GM18499 (cell line): Measurements from ENCODE around the gene FMN1.
"Not testable (repeated sequence)": the region's sequence is repeated elsewhere in the genome, so short reads cannot be mapped to it uniquely, and the experiment has no call there.

ENCODE experiments used
- ATAC-seq: cut with Tn5 transposase; IDR thresholded peaks from one replicate; pipeline ENCODE4 v1.9.1; 2021; ENCODE audit warnings: moderate number of reproducible peaks; ENCODE audit not compliant: insufficient read depth, unreplicated experiment

FMN1 gene

DNA sequence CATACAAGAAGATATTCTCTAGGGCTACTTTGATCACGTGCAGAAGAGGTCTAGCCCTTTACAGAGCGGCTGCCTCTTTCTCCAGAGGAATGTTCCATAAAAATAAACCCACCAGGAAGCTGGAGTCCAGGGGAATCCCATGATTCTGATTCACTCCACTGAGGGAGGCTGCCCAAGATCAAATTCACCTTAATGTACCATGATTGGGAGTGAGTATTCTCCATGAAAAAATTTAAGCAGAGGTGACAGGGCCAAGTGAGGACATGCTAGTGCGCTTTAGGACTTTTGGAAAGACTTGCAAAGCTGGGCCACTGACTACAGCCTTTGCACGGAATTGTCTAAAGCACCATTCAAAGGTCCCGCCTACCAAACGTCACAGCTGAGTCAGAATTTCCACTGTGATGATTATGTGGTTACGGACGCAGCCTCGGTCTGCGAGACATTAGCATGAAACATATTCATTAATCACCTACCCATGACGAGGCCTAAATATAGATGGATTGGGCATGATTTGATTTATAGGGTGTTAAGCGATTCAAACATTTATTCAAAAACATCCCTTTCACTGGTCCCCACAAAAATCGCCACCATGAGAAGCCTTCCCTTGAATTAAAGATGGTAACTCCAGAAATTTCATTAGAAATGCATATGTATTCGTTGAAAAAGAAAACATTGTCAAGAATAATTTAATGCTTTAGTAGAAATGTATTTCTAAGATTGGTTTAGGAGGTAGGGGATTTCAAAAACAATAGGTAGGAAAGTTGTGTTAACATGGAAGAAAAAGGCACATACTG, 324.1 kb downstream of the FMN1 start:
- ATAC-seq = peak; percentile 56

DNA sequence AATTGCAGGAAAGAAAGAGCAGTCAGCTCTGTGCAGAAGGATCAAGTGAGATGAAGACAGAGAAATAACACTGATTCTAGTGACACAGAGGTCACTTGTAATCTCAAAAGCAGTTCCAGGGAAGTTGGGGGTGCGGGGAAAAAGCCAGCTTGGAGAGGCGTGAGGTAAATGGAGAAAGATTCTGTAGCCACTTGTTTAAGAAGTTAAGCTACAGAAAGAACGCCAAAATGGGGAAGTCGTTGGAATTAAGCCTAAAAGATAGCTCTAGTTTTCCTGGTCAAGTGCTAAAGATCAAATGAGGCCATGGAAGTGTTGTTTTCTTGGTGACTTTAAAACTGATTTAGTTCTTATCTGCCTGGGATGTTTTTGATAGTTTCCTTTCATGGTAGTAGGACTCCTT, 324.7 kb downstream of the FMN1 start:
- no peak for ATAC-seq

DNA sequence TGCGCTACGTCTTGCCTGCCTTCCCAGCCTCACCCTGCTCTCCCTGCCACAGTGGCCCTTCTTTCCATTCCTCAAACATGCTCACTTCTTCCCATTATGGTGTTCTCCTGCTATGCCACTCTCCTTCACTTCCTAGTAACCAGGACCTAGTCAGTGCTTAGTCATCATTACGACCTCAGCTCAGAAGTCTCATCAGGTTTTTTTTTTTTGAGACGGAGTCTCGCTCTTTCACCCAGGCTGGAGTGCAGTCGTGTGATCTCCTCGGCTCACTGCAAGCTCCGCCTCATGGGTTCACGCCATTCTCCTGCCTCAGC, 327.2 kb downstream of the FMN1 start:
- no peak for ATAC-seq

DNA sequence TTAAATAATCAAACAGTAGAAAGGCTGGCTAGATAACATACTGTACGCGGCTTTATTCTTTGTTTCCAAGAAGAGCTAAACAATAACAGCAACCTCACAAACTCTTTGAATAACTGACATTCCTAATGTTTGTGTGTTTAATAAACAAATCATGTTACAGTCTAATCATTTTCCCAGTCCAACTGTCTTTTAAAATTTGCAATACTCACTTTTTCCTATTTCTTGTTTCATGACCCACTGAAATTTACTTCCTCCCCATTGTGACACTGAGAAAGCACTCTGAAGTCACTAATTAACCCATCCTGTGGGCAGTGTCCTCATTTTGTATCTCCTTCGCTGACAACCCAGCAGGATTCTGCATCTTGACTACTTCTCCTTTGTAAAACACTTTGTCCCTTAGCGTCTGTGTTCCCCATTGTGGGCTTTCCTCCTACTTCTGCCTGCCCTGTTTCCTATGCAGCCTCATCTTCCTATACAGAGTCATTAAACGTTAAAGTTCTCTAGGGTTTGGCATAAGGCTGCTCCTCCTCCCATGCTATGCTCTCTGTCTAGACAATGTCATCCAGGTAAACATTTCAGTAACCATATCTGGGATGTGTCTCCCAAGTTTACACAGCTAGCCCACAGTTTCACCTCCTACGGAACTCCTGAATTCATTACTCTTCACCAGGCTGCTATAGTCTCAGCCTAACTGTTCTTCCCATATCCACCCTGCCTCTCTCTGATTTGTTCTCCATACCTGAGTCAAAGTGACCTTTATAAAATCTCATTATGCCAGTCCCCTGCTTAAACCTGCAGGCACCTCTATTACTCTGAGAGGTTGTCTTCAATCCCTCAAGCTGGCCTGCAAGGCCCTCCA, 327.8 kb downstream of the FMN1 start:
- no peak for ATAC-seq

DNA sequence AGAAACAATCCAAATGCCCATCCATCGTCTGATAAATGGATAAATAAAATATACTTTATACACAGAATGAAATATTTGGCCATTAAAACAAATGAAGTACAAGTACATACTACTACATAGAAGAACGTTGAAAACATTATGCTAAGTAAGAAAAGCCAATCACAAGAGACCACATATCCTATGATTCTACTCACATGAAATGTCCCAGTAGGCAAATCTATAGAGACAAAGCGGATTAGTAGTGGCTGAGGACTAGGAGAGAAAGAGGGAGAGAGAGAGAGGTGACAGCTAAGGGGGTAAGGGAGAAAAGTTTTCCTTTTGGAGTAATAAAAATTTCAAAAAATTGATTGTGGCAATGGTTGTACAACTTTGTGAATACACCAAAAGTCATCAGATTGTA, 329.7 kb downstream of the FMN1 start:
- ATAC-seq = no peak

DNA sequence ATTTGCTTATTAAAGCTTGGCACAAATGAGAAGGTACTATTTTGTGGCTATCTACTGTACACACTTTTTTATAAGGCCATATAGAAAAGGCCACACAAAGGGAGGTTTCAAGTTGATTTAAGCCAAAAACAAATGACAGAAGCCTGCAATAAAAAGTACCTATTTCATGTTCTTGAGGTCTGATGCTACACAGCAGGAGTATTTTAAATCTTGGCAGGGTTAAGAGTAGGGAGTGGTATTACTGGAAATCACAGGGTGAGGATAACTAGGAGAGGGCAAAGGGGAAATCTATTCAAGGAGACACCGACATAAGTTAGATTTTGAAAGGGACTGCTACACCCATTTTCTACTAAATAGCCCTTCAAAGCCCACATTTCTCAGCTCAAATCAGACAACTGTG, 330.5 kb downstream of the FMN1 start:
- no peak for ATAC-seq

DNA sequence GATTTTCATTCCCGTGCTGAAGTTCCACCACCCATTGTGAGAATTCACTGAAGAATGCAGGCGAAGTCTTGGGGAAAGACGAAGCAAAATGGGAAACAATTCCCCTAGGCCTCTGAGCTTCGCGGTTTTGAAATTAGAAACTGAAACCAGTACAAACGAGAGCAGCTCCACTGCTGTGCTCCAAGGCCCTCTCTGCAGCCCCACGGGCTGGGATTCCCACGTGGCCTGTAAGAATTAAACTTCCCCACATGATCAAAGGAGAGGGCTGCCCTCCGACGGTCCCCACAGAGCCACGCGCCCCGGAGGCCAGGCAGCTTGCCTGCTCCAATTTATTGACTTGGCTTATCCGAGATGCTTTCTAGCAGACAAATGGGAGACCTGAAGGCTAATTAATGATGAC, 332.8 kb downstream of the FMN1 start:
- no peak for ATAC-seq

DNA sequence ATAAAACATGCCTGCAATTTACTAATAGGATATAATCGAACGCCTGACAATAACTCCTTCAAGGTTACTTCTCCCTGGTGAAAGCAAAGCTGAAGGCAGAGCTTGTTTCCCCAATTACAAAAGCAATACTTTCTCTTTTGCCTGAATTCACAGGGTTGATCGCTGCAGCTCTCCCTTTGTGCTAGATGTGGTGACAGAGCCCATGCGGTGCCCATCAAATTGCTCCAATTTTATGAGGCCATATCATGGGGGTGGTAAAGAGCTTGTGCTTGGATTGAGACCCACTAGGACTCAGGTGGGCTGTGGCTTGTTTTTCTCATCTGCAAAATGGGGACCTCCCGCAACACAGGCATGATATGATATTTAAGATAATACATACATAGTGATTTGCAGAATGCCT, 333.3 kb downstream of the FMN1 start:
- ATAC-seq = no peak

DNA sequence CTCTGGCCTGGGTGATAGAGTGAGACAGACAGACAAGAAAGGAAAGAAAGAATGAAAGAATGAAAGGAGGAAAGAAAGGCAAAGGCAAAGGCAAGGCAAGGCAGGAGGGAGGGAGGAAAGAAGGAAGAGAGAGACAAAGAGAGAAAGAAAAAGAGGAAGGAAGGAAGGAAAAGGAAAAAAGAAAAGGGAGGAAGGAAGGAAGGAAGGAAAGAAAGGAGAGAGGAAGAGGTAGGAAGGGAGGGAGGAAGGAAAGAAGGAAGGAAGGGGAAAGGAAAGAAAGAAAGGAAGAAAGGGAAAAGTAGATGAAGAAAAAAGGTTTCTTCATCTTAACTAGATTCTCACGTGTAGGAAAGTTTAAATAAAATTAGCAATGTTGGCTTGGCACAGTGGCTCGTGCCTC, 334.5 kb downstream of the FMN1 start:
- no peak for ATAC-seq

DNA sequence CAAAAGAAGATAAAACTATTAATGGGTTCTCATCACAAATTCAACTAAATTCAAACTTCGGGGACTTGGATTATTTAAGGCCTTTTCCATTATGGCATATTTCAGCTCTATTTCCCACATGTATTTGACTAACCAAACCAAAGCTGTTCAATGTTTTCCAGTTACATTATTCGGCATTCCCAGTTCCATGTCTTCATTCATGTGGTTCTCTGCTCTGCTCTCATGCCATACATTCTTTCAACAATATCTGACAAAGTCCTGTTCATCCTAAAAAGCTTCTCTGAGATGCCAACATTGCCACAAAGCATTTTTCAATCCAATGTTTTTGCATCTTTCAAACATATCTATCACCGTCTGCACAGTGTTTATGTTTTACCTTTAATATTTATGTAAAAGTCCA, 335.3 kb downstream of the FMN1 start:
- ATAC-seq = no peak

DNA sequence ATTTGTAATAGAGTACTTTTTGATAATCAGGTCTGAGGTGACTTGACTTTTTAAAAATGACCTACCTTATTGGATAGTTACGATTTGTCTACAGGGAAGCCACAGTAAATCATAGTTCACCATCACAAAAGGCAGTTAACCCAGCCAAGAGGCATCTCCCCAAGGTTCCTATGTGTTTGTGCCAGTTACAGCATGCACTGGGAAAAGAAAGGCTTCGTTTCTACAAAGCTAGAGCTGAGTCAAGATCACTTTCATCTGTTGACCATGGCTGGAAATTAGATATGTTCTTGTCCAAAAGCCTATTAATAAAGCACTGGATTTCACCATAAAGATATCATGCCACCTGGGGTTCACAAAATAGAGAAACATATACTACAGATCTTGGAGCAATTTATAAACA, 336.8 kb downstream of the FMN1 start:
- ATAC-seq = no peak

DNA sequence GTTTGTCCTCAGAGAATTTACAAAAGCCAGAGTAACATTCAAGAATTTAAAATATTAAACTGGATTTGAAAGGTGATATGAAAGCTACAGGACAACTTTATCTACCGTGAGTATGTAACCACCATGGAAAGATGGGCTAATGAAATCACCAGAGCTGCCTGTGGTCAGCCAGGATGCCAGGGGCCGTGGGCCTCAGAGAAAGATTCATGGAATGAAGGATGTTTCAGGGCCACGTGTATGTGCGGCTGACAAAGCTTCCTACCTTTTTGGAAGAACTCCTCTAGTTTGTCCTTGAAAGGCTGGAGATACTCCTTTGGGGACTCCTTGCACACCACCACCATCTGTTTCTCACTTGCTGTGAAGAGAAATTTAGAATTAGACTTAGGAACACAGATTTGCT, 337.8 kb downstream of the FMN1 start:
- no peak for ATAC-seq

DNA sequence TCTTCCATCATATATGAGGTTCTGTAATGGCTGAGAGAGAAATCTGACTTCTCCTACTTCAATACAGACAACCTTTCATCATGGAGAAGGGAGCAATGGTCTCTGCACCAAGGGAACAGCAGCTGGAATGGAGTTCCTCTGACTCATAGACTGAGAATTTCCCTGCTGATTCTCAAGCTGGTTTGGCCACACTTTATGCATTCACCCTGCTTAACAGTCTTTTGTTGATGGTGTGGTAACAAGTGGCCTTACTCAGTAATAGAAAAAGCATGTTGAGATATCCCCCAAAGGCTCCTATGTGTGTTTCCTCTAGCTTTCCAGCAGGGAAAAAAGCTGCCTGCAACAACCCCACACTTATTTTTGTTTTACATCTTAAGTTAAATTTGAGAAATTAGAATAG, 338.6 kb downstream of the FMN1 start:
- no peak for ATAC-seq

DNA sequence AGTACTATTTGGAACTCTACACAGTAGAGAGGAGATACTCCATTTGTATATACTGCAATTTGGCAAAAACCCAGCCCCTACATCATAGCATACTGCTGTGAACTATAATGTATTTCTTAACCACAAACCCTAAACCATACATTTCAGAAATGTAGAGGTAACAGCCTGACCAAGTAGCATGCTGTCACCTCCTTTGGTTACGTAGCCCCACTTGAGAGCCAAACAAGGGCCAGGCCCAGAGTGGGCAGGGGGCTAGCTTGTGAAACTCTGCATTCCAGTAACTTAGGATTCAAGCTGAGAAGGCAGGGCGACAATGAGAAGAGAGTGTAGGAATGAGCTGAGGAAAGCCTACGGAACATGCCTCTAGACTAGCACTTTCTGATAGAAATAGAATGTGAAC, 340.9 kb downstream of the FMN1 start:
- ATAC-seq = no peak

DNA sequence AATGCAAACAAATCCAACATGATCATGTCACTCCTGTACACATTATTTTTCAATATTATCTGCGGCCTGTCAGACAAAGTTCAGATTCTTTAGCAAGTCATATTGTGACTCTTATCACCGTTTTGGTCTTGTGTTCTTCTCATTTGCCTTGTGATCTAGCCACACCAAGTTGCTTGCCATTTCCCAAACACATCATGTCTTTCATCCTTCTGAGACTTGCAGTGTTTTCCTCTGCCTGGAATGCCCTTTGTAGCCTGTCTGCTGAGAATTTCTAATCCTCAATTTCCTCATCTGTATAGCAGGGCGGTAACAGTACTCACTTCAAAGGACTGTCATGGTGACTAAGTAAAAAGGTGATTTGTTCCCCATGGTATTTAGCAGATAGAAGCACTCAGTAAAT, 341.7 kb downstream of the FMN1 start:
- no peak for ATAC-seq

DNA sequence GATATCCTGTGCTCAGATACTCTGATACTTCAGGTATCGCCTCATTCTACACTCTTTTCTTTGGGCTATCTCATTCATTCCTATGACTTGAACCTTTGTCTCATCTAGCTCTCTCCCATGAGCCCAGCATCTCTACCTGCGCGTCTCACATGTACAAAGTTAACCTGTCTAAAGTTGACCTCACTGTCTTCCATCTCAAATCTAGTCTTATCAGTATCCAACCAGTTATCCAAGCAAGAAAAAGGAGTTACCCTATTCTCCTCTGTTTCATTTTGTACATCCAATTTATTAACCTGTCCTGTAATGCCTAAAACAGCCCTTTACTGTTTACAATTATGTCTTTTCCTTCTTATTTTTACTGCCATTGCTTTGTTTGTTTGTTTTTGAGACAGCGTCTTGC, 342.5 kb downstream of the FMN1 start:
- ATAC-seq = no peak

DNA sequence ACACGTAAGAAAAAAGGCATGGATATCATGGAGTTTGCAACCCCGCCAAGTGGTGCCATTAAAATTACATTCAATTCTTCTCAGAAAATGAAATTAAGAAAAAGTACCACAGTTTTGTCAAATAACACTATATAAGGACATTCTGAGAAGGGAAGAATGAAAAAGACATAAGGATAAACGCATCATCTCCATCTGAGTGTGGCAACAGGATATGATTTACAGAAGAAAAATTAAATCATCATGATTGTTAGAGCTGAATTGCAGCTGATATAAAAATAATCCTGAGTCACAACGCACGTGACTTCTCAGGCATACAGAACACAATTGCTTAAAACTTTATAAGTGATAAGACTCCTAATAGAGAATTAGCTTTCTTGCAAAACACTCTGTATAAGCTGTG, 342.9 kb downstream of the FMN1 start:
- ATAC-seq = no peak

DNA sequence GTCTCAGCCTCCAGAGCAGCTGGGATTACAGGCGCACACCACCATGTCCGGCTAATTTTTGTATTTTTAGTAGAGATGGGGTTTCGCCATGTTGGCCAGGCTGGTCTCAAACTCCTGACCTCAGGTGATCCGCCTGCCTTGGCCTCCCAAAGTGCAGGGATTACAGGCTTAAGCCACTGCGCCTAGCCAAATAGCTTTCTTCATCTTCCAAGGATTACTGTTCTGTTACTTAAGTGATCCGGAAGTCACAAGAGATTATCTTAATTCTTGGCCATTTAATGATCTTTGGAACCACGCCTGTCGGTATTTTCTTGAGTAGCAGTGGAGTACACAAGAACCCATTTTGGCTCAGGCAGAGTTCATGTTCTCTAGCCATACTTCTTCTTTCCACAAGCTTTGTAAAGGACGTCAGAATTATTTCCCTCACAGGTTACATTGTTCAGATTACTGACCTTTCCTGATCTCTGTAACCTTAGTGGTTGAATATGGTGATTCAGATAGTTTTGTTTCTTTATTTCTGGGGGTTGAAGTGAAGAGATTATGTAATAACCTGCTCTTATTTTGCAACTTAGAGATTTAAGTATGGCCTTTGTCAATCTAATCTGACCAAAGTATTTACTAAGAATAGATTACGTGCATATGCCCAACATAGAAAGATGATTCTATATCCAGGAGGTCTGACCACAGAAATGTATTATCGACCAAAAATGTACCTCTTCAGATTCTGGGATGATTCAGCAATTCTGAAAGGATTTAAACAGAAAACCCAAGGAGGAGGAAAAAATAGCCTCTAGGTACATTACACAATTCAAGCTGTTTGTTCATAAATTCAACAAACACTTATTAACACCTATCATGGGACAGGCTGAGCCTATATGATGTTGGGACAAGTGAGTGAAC, 344.5 kb downstream of the FMN1 start:
- ATAC-seq = no peak

DNA sequence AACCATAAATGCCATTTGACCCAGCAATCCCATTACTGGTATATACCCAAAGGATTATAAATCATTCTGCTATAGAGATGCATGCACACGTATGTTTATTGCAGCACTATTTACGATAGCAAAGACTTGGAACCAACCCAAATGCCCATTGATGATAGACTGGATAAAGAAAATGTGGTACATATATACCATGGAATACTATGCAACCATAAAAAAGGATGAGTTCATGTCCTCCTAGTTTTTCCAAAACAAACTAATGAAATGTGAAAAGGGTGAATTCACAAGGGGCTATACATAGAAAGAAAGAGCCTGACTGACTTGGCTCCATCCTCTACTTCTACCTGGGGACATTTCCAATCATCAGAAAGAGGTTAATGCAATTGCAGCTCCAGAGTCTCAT, 347.8 kb downstream of the FMN1 start:
- not testable (repeated sequence) for ATAC-seq

DNA sequence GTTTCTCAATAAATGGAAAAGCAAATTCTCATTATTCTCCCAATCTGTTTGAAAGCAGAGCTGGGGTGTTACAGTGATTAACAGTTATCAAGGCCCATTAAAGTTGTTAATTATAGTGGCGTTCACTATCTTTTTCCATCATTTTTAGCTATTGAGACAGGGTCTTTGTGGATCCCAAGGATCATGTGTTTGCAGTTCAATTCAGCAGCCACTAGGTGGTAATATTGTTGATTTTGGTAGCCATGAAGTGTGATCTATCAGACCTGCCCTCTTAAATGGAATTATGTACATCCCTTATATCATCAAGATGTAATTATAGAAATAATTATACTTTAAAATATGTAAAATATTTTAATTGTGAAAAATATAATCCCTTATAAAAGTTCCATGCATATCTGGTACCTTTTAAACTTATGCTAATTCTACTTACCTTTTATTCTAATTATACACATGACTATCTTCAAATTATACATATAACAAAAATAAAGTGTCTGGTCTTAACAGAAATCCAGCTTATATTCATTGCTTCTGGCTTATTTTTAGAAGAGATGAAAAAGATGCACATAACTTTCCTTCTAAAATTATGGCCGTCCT, 350.3 kb downstream of the FMN1 start:
- ATAC-seq = no peak
